ENCODE measurements around the gene AGMO. TPM values are rescaled to one million over a fixed set of nuclear protein-coding genes. Genes with fewer than 3 reads are reported as not detected.

AGMO gene
- total and polyA plus RNA-seq, 9 donors = 0.20 to 1.8 (median 0.25) TPM

GRCh38 chr7:15470825-15471668, 90.8 kb downstream of the AGMO start:
- DNase-seq = no peak

GRCh38 chr7:15464667-15465121, 97.1 kb downstream of the AGMO start:
- Histone ChIP-seq H3K4me1 (ENCODE audit: control insufficient read depth, insufficient read depth, low read length) (no peaks in the 10 kb centered on the region), H3K4me3 (ENCODE audit: low read length) (no peak overlapping the region), H3K27ac (ENCODE audit: low read length) (peak overlapping the region; percentile 29), H3K36me3 (ENCODE audit: control insufficient read depth, insufficient read depth, low read length) (no peaks in the 10 kb centered on the region), H3K9me3 (replicated peaks; ENCODE audit: control insufficient read depth, low read depth, low read length) (no peaks in the 10 kb centered on the region), H3K27me3 (ENCODE audit: control insufficient read depth, insufficient read depth, low read length) (no peaks in the 10 kb centered on the region)
- 42% methylated on average over 3 of the region's 3 CpGs for WGBS (ENCODE audit: insufficient coverage)
- DNase-seq = peak; percentile 74

More at GRCh38 chr7:15470825-15471668, 90.8 kb downstream of the AGMO start:
- Histone ChIP-seq H3K9me3 (replicated peaks; ENCODE audit: control insufficient read depth, low read depth, low read length) (no peaks in the 10 kb centered on the region), H3K27ac (ENCODE audit: low read length) (no peak overlapping the region), H3K4me3 (ENCODE audit: low read length) (no peak overlapping the region), H3K36me3 (ENCODE audit: control insufficient read depth, insufficient read depth, low read length) (no peaks in the 10 kb centered on the region), H3K27me3 (ENCODE audit: control insufficient read depth, insufficient read depth, low read length) (no peaks in the 10 kb centered on the region), H3K4me1 (ENCODE audit: control insufficient read depth, insufficient read depth, low read length) (no peaks in the 10 kb centered on the region)
- no CpG with 5 or more reads among the region's 1 CpG for WGBS (ENCODE audit: insufficient coverage)

GRCh38 chr7:15463801-15464666, 97.8 kb downstream of the AGMO start:
- H3K4me1 ChIP-seq (ENCODE audit: control insufficient read depth, insufficient read depth, low read length) = peaks cover 3% of the 10 kb centered on the region
- no peaks in the 10 kb centered on the region for H3K9me3 ChIP-seq (replicated peaks; ENCODE audit: control insufficient read depth, low read depth, low read length)
- H3K4me3 ChIP-seq (ENCODE audit: low read length) = no peak overlapping the region
- H3K27ac ChIP-seq (ENCODE audit: low read length) = peak overlapping the region; percentile 29
- H3K36me3 ChIP-seq (ENCODE audit: control insufficient read depth, insufficient read depth, low read length) = no peaks in the 10 kb centered on the region
- no peaks in the 10 kb centered on the region for H3K27me3 ChIP-seq (ENCODE audit: control insufficient read depth, insufficient read depth, low read length)
- DNase-seq = peak; percentile 68
- whole genome bisulfite sequencing (ENCODE audit: insufficient coverage) = no CpG with 5 or more reads among the region's 6 CpGs

GRCh38 chr7:15462721-15463389, 99.0 kb downstream of the AGMO start:
- peaks cover 5% of the 10 kb centered on the region for H3K4me1 ChIP-seq (ENCODE audit: control insufficient read depth, insufficient read depth, low read length)
- no CpG with 5 or more reads among the region's 2 CpGs for WGBS (ENCODE audit: insufficient coverage)
- no peak overlapping the region for H3K4me3 ChIP-seq (ENCODE audit: low read length)
- no peaks in the 10 kb centered on the region for H3K9me3 ChIP-seq (replicated peaks; ENCODE audit: control insufficient read depth, low read depth, low read length)
- no peak for DNase-seq
- no peaks in the 10 kb centered on the region for H3K36me3 ChIP-seq (ENCODE audit: control insufficient read depth, insufficient read depth, low read length)
- H3K27me3 ChIP-seq (ENCODE audit: control insufficient read depth, insufficient read depth, low read length) = no peaks in the 10 kb centered on the region
- H3K27ac ChIP-seq (ENCODE audit: low read length) = no peak overlapping the region

- Histone ChIP-seq H3K9me3 (replicated peaks; ENCODE audit: control insufficient read depth, low read depth, low read length) (no peaks in the 10 kb centered on the region), H3K4me3 (ENCODE audit: low read length) (no peak overlapping the region), H3K4me1 (ENCODE audit: control insufficient read depth, insufficient read depth, low read length) (peaks cover 5% of the 10 kb centered on the region), H3K27me3 (ENCODE audit: control insufficient read depth, insufficient read depth, low read length) (no peaks in the 10 kb centered on the region), H3K27ac (ENCODE audit: low read length) (no peak overlapping the region), H3K36me3 (ENCODE audit: control insufficient read depth, insufficient read depth, low read length) (no peaks in the 10 kb centered on the region)
- WGBS (ENCODE audit: insufficient coverage) = no CpG with 5 or more reads among the region's 3 CpGs
- DNase-seq = peak; percentile 71
Observed at GRCh38 chr7:15461576-15461975, 100.2 kb downstream of the AGMO start.

- no peaks in the 10 kb centered on the region for H3K9me3 ChIP-seq (replicated peaks; ENCODE audit: control insufficient read depth, low read depth, low read length)
- H3K36me3 ChIP-seq (ENCODE audit: control insufficient read depth, insufficient read depth, low read length) = no peaks in the 10 kb centered on the region
- 37% methylated on average over 2 of the region's 6 CpGs for WGBS (ENCODE audit: insufficient coverage)
- H3K4me1 ChIP-seq (ENCODE audit: control insufficient read depth, insufficient read depth, low read length) = peaks cover 5% of the 10 kb centered on the region
- DNase-seq = peak; percentile 84
- peak overlapping the region; percentile 39 for H3K27ac ChIP-seq (ENCODE audit: low read length)
- no peak overlapping the region for H3K4me3 ChIP-seq (ENCODE audit: low read length)
- H3K27me3 ChIP-seq (ENCODE audit: control insufficient read depth, insufficient read depth, low read length) = no peaks in the 10 kb centered on the region
Observed at GRCh38 chr7:15459018-15459615, 102.7 kb downstream of the AGMO start.

GRCh38 chr7:15457990-15458955, 103.5 kb downstream of the AGMO start:
- Histone ChIP-seq H3K4me3 (ENCODE audit: low read length) (no peak overlapping the region), H3K27me3 (ENCODE audit: control insufficient read depth, insufficient read depth, low read length) (no peaks in the 10 kb centered on the region), H3K9me3 (replicated peaks; ENCODE audit: control insufficient read depth, low read depth, low read length) (no peaks in the 10 kb centered on the region), H3K4me1 (ENCODE audit: control insufficient read depth, insufficient read depth, low read length) (peaks cover 5% of the 10 kb centered on the region), H3K27ac (ENCODE audit: low read length) (peak overlapping the region; percentile 67), H3K36me3 (ENCODE audit: control insufficient read depth, insufficient read depth, low read length) (no peaks in the 10 kb centered on the region)
- 20% methylated on average over 1 of the region's 3 CpGs for WGBS (ENCODE audit: insufficient coverage)
- DNase-seq = peak; percentile 87

- Histone ChIP-seq H3K36me3 (ENCODE audit: control insufficient read depth, insufficient read depth, low read length) (no peaks in the 10 kb centered on the region), H3K27me3 (ENCODE audit: control insufficient read depth, insufficient read depth, low read length) (no peaks in the 10 kb centered on the region), H3K4me1 (ENCODE audit: control insufficient read depth, insufficient read depth, low read length) (no peaks in the 10 kb centered on the region), H3K9me3 (replicated peaks; ENCODE audit: control insufficient read depth, low read depth, low read length) (peaks cover 2% of the 10 kb centered on the region), H3K27ac (ENCODE audit: low read length) (no peak overlapping the region), H3K4me3 (ENCODE audit: low read length) (no peak overlapping the region)
- DNase-seq = no peak
- no CpG with 5 or more reads among the region's 3 CpGs for WGBS (ENCODE audit: insufficient coverage)
Observed at GRCh38 chr7:15452670-15453069, 109.1 kb downstream of the AGMO start.

GRCh38 chr7:15446722-15447121, 115.1 kb downstream of the AGMO start:
- Histone ChIP-seq H3K4me3 (ENCODE audit: low read length) (no peak overlapping the region), H3K36me3 (ENCODE audit: control insufficient read depth, insufficient read depth, low read length) (no peaks in the 10 kb centered on the region), H3K9me3 (replicated peaks; ENCODE audit: control insufficient read depth, low read depth, low read length) (no peaks in the 10 kb centered on the region), H3K27ac (ENCODE audit: low read length) (no peak overlapping the region), H3K27me3 (ENCODE audit: control insufficient read depth, insufficient read depth, low read length) (no peaks in the 10 kb centered on the region), H3K4me1 (ENCODE audit: control insufficient read depth, insufficient read depth, low read length) (no peaks in the 10 kb centered on the region)
- WGBS (ENCODE audit: insufficient coverage) = no CpG with 5 or more reads among the region's 2 CpGs
- no peak for DNase-seq
